ENCODE measurements around the gene WDR44.
"Not testable (repeated sequence)": the region's sequence is repeated elsewhere in the genome, so short reads cannot be mapped to it uniquely, and the experiment has no call there.

DNA sequence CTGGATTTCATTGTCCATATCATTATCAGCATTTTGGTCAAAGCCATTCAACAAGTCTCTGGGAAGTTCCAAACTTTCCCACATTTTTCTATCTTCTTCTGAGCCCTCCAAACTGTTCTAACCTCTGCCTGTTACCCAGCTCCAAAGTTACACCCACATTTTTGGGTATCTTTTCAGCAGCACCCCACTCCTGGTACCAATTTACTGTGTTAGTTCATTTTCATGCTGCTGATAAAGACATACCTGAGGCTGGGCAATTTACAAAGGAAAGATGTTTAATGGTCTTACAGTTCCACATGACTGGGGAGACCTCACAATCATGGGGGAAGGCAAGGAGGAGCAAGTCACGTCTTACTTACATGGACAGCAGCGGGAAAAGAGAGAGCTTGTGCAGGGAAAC, 40.1 kb upstream of the WDR44 start:
- TF ChIP-seq, protein P1, sequence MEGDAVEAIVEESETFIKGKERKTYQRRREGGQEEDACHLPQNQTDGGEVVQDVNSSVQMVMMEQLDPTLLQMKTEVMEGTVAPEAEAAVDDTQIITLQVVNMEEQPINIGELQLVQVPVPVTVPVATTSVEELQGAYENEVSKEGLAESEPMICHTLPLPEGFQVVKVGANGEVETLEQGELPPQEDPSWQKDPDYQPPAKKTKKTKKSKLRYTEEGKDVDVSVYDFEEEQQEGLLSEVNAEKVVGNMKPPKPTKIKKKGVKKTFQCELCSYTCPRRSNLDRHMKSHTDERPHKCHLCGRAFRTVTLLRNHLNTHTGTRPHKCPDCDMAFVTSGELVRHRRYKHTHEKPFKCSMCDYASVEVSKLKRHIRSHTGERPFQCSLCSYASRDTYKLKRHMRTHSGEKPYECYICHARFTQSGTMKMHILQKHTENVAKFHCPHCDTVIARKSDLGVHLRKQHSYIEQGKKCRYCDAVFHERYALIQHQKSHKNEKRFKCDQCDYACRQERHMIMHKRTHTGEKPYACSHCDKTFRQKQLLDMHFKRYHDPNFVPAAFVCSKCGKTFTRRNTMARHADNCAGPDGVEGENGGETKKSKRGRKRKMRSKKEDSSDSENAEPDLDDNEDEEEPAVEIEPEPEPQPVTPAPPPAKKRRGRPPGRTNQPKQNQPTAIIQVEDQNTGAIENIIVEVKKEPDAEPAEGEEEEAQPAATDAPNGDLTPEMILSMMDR (IDR thresholded peaks at IDR 0.05; ENCODE audit: low read depth, low read length, poor library complexity, severe bottlenecking): not testable (repeated sequence)
- not testable (repeated sequence) for TF ChIP-seq EZH2phosphoT487 (IDR thresholded peaks at IDR 0.05; ENCODE audit: borderline replicate concordance, low read length)

Measured in DOHH2 (cell line).